ENCODE data around the gene UGT1A8.

The UGT1A8 gene

GRCh38 chr2:233593201-233593600, 24.2 kb upstream of the UGT1A8 start:
- Histone ChIP-seq H3K4me3 (replicated peaks; ENCODE audit: insufficient read depth, low read length) (no peak overlapping the region), H3K27me3 (ENCODE audit: insufficient read depth, poor library complexity, severe bottlenecking) (no peaks in the 10 kb centered on the region), H3K27ac (replicated peaks) (no peak overlapping the region)
- DNase-seq (ENCODE audit: low read depth in 1 of 2, low spot score in 1 of 2): no peak
- TF ChIP-seq CTCF (IDR thresholded peaks at IDR 0.05; ENCODE audit: insufficient read depth, low read length) (no peak), POLR2AphosphoS5 (IDR thresholded peaks at IDR 0.05; ENCODE audit: low read depth) (no peak), GABPA (IDR thresholded peaks at IDR 0.05; ENCODE audit: low read depth) (no peak), SPI1 (IDR thresholded peaks at IDR 0.05; ENCODE audit: borderline replicate concordance, low read depth) (no peak), REST (IDR thresholded peaks at IDR 0.05; ENCODE audit: insufficient replicate concordance, low read depth) (no peak)

- H3K4me3 ChIP-seq (replicated peaks; ENCODE audit: insufficient read depth, low read length): no peak overlapping the region
- TF ChIP-seq REST (IDR thresholded peaks at IDR 0.05; ENCODE audit: insufficient replicate concordance, low read depth) (no peak), GABPA (IDR thresholded peaks at IDR 0.05; ENCODE audit: low read depth) (no peak), CTCF (IDR thresholded peaks at IDR 0.05; ENCODE audit: insufficient read depth, low read length) (no peak), SPI1 (IDR thresholded peaks at IDR 0.05; ENCODE audit: borderline replicate concordance, low read depth) (no peak), POLR2AphosphoS5 (IDR thresholded peaks at IDR 0.05; ENCODE audit: low read depth) (no peak)
- DNase-seq (ENCODE audit: low read depth in 1 of 2, low spot score in 1 of 2): no peak
- no peak overlapping the region for H3K27ac ChIP-seq (replicated peaks)
- peaks cover 3% of the 10 kb centered on the region for H3K27me3 ChIP-seq (ENCODE audit: insufficient read depth, poor library complexity, severe bottlenecking)
These were observed 19.9 kb upstream of the UGT1A8 start for GRCh38 chr2:233597522-233597921.

- no peak for TF ChIP-seq SPI1 (IDR thresholded peaks at IDR 0.05; ENCODE audit: borderline replicate concordance, low read depth)
- no peak for TF ChIP-seq CTCF (IDR thresholded peaks at IDR 0.05; ENCODE audit: insufficient read depth, low read length)
- no peak for TF ChIP-seq POLR2AphosphoS5 (IDR thresholded peaks at IDR 0.05; ENCODE audit: low read depth)
- TF ChIP-seq GABPA (IDR thresholded peaks at IDR 0.05; ENCODE audit: low read depth): no peak
- TF ChIP-seq REST (IDR thresholded peaks at IDR 0.05; ENCODE audit: insufficient replicate concordance, low read depth): no peak
- no peak overlapping the region for H3K4me3 ChIP-seq (replicated peaks; ENCODE audit: insufficient read depth, low read length)
- DNase-seq (ENCODE audit: low read depth in 1 of 2, low spot score in 1 of 2): no peak
These were observed 18.5 kb upstream of the UGT1A8 start for GRCh38 chr2:233598952-233599351.

More at GRCh38 chr2:233598952-233599351, 18.5 kb upstream of the UGT1A8 start:
- H3K27me3 ChIP-seq (ENCODE audit: insufficient read depth, poor library complexity, severe bottlenecking): peaks cover 3% of the 10 kb centered on the region
- no peak overlapping the region for H3K27ac ChIP-seq (replicated peaks)

All from HL-60 (cell line).